Esophagus squamous epithelium (tissue), 4 donors: ENCODE data around the gene ZNF543.

Source experiments
- CTCF ChIP-seq, 6 experiments: fragments of 450-650 bp in 4 of 6; fragments of 200-600 bp in 2 of 6; sonication (generic) in 2 of 6; IDR thresholded peaks; one replicate each; pipeline ENCODE4 v1.5.1; 2016 to 2019; ENCODE audit warnings: antibody characterized with exemption in 6 of 6, mild to moderate bottlenecking in 4 of 6, moderate library complexity in 4 of 6
- POLR2A ChIP-seq, 4 donors: fragments of 450-650 bp; IDR thresholded peaks; one replicate each; pipeline ENCODE4 v1.6.1; 2017; ENCODE audit warnings: antibody characterized with exemption in 4 of 4, mild to moderate bottlenecking in 4 of 4, moderate library complexity in 3 of 4

GRCh38 chr19:57359300-57359699, 39.0 kb downstream of the ZNF543 start:
- no peak for TF ChIP-seq CTCF (IDR thresholded peaks at IDR 0.05)
- no peak for TF ChIP-seq POLR2A (IDR thresholded peaks at IDR 0.05)
